ENCODE results near the gene MORN4.

The MORN4 gene

GRCh38 chr10:97572214-97572989 is 60.9 kb downstream of the MORN4 start, which contains the start of gene ANKRD2:
TSS of gene ANKRD2 (plus strand) at chr10:97572779. CDS start at chr10:97572789, 10 bp downstream.
- DNase-seq = peak; percentile 80

GRCh38 chr10:97571622-97572021 is 61.7 kb downstream of the MORN4 start:
- DNase-seq = no peak

- peak; percentile 21 for DNase-seq
These were observed 62.4 kb downstream of the MORN4 start for GRCh38 chr10:97570789-97571471.

- no peak for DNase-seq
These were observed 63.0 kb downstream of the MORN4 start for GRCh38 chr10:97570146-97570788.

- no peak for DNase-seq
These were observed 65.4 kb downstream of the MORN4 start for GRCh38 chr10:97567891-97568290.

- no peak for DNase-seq
These were observed 66.8 kb downstream of the MORN4 start for GRCh38 chr10:97566336-97566996.

- DNase-seq = no peak
These were observed 68.5 kb downstream of the MORN4 start for GRCh38 chr10:97564776-97565175.
